A549 treated with AZD2906 at 1 μM for 4 hours (cell line): ENCODE measurements around the gene SLCO1A2. TPM values are rescaled to one million over a fixed set of nuclear protein-coding genes. Genes with fewer than 3 reads are reported as not detected.

ENCODE experiments used
- total RNA-seq: library from RNA; stranded (reverse); fragments of 200-300 nt; extraction: Qiagen RNA extraction; gene quantifications from 5 replicates; pipeline ENCODE4 v1.2.3, GENCODE V29; 2022

SLCO1A2 gene, protein sequence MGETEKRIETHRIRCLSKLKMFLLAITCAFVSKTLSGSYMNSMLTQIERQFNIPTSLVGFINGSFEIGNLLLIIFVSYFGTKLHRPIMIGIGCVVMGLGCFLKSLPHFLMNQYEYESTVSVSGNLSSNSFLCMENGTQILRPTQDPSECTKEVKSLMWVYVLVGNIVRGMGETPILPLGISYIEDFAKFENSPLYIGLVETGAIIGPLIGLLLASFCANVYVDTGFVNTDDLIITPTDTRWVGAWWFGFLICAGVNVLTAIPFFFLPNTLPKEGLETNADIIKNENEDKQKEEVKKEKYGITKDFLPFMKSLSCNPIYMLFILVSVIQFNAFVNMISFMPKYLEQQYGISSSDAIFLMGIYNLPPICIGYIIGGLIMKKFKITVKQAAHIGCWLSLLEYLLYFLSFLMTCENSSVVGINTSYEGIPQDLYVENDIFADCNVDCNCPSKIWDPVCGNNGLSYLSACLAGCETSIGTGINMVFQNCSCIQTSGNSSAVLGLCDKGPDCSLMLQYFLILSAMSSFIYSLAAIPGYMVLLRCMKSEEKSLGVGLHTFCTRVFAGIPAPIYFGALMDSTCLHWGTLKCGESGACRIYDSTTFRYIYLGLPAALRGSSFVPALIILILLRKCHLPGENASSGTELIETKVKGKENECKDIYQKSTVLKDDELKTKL
- 0.17 TPM in 1 of 5 replicates, not detected in the others for total RNA-seq

DNA sequence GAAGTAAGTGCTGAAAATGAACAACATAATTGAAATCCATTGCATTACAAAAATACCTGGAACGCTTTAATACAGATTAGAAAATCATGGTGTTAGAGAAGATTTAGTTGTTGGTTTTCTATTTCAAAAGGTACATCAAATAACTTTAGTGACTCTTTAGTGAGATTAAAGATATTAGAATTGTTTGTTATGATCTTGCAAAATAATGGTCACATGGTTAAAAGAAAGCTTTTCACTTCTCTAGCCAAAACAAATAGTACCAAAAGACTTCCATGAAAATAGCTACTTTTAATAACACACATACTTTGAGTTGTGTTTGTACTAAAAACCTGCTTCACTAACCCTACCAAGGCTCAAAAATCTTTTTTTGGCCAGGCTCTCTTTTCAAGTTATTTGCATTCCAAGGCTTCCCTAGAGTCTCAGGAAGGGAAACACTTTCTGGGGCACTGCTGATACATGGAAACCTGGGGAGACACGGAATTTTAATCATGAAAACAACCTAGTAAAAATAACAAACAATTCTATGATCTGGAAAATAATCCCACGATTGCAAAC is at the start of gene SLCO1A2:
SLCO1A2 (minus strand) TSS at position 147 of the 555 bp plus-strand sequence. CDS start 270 bp downstream, outside the sequence.

DNA sequence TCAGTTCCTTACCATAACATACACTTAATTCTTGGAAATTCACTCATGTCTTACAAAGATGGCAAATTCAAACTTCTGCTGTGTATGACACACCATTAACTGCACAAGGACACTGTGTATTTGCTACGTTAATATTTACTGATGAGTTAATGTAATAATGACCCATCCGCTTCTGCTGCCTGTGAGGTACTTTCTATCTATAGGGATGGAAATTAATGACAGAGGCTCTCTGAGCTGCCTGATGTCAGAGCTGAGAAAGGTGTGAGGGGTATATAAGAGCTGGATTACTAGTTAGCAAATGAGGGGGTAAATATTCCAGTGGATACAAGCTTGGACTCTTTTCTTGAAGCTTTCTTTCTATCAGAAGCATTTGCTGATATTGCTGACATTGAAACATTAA is 37.9 kb upstream of the SLCO1A2 start, which contains the start of gene IAPP:
IAPP (plus strand) TSS at position 301 of the 400 bp plus-strand sequence. CDS start 450 bp downstream, outside the sequence.

Other genes starting within 250 kb of the SLCO1A2 start
- gene SLCO1B1, start 203.7 kb downstream of the SLCO1A2 start, total RNA-seq: 0.28 to 0.45 TPM (median 0.35 TPM) in 5 replicates
- gene IAPP, start 38.0 kb upstream of the SLCO1A2 start, total RNA-seq: not detected in 5 replicates
- 5.7 to 8.7 TPM (median 6.6 TPM) in 5 replicates for gene PYROXD1, start 102.7 kb upstream of the SLCO1A2 start, total RNA-seq
- 51.4 to 90.0 TPM (median 59.3 TPM) in 5 replicates for gene RECQL, start 166.7 kb upstream of the SLCO1A2 start, total RNA-seq
- 86.2 to 114 TPM (median 94.8 TPM) in 5 replicates for gene GOLT1B, start 166.9 kb upstream of the SLCO1A2 start, total RNA-seq
- gene SPX, start 191.4 kb upstream of the SLCO1A2 start, total RNA-seq: 3.9 to 4.5 TPM (median 4.1 TPM) in 5 replicates